Loucy (cell line): ENCODE data around the gene PFAS.

Experiments used
- CTCF ChIP-seq: fragments of 200-600 bp; sonication (generic); conservative IDR thresholded peaks from 2 replicates; pipeline ENCODE4 v1.5.1; 2014; ENCODE audit warnings: mild to moderate bottlenecking, antibody characterized with exemption, low read length
- EZH2phosphoT487 ChIP-seq: fragments of 200-600 bp; IDR thresholded peaks from 2 replicates; pipeline ENCODE4 v1.6.1; 2018; ENCODE audit warnings: antibody characterized with exemption, mild to moderate bottlenecking, moderate library complexity, borderline replicate concordance

GRCh38 chr17:8274816-8275215, 25.7 kb downstream of the PFAS start:
- no peak for TF ChIP-seq CTCF
- TF ChIP-seq EZH2phosphoT487: no peak
